Activated T-helper 17 cell treated with anti-CD3 and anti-CD28 coated beads, Interleukin-2, amount 50 U/mL, for 72 hours (primary cell): ENCODE data around the gene NUDT3. TPM values are rescaled to one million over a fixed set of nuclear protein-coding genes. Genes with fewer than 3 reads are reported as not detected.
"Not testable (repeated sequence)": the region's sequence is repeated elsewhere in the genome, so short reads cannot be mapped to it uniquely, and the experiment has no call there.

Experiments used
- ATAC-seq: fragments of 150-1000 bp; cut with Tn5 transposase; replicated peaks from 2 replicates; pipeline ENCODE4 v1.10.0; 2021; ENCODE audit warnings: mild to moderate bottlenecking, moderate library complexity
- H3K27ac Mint-ChIP-seq: one replicate; pipeline ENCODE4 v1.8.0; 2022; ENCODE audit warnings: mixed read lengths
- H3K27me3 Mint-ChIP-seq: one replicate; pipeline ENCODE4 v1.8.0; 2022; ENCODE audit warnings: mixed read lengths
- H3K36me3 Mint-ChIP-seq: one replicate; pipeline ENCODE4 v1.8.0; 2022; ENCODE audit warnings: low read depth, mild to moderate bottlenecking, mixed read lengths
- H3K4me1 Mint-ChIP-seq: one replicate; pipeline ENCODE4 v1.8.0; 2022; ENCODE audit warnings: mixed read lengths
- H3K4me3 Mint-ChIP-seq: one replicate; pipeline ENCODE4 v1.8.0; 2022; ENCODE audit warnings: mild to moderate bottlenecking, mixed read lengths
- H3K9me3 Mint-ChIP-seq: one replicate; pipeline ENCODE4 v1.8.0; 2022; ENCODE audit warnings: mixed read lengths
- total RNA-seq, 2 donors: library from RNA; stranded (reverse); gene quantifications; one replicate each; pipeline ENCODE4 v1.2.3, GENCODE V29; 2022

Gene NUDT3
- total RNA-seq, 2 donors from 2014 or later = 7.9 to 12.8 TPM

- H3K9me3 Mint-ChIP-seq = no peaks in the 10 kb centered on the region
- no peaks in the 10 kb centered on the region for H3K27me3 Mint-ChIP-seq
- H3K27ac Mint-ChIP-seq = no peak overlapping the region
- no peak for ATAC-seq
- peaks cover 16% of the 10 kb centered on the region for H3K4me1 Mint-ChIP-seq
- peaks cover 33% of the 10 kb centered on the region for H3K36me3 Mint-ChIP-seq
- H3K4me3 Mint-ChIP-seq = no peak overlapping the region
These were observed 58.6 kb downstream of the NUDT3 start for GRCh38 chr6:34333858-34334257.

GRCh38 chr6:34332251-34333198, 59.9 kb downstream of the NUDT3 start:
- peak overlapping the region; percentile 7 for H3K27ac Mint-ChIP-seq
- ATAC-seq = no peak
- peaks cover 33% of the 10 kb centered on the region for H3K36me3 Mint-ChIP-seq
- H3K9me3 Mint-ChIP-seq = no peaks in the 10 kb centered on the region
- H3K4me3 Mint-ChIP-seq = no peak overlapping the region
- H3K4me1 Mint-ChIP-seq = peaks cover 9% of the 10 kb centered on the region
- H3K27me3 Mint-ChIP-seq = no peaks in the 10 kb centered on the region

DNA sequence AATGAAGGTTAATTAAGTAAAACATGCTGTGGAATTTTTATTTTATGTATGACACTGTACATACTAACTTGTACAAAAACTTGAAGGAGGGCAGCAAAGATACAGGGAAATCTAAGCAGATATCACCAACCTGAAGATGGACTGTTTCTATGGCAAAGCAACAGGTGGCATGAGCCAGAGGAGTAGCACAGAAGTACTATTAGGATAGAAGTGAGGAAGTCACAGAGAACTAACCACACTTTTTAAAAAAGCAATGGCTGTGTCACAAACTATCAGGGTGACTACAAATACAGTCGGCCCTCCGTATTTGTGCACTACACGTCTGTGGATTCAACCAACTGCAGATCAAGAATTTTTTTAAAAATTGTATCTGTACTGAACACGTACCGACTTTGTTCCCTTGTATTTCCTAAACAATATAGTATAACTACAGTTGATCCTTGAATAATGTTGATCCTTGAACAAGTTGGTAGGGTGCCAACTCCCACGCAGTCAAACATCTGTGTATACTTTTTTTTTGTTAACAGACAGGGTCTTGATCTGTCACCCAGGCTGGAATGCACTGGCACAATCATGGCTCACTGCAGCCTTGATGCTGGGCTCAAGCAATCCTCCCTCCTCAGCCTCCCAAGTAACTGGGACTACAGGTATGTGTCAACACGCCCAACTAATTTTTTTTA, 61.0 kb downstream of the NUDT3 start:
- H3K4me3 Mint-ChIP-seq = no peak overlapping the region
- no peaks in the 10 kb centered on the region for H3K27me3 Mint-ChIP-seq
- H3K4me1 Mint-ChIP-seq = peaks cover 7% of the 10 kb centered on the region
- H3K36me3 Mint-ChIP-seq = peaks cover 27% of the 10 kb centered on the region
- H3K27ac Mint-ChIP-seq = no peak overlapping the region
- H3K9me3 Mint-ChIP-seq = no peaks in the 10 kb centered on the region
- ATAC-seq = no peak

GRCh38 chr6:34329814-34330213, 62.7 kb downstream of the NUDT3 start:
- H3K4me1 Mint-ChIP-seq, H3K4me3 Mint-ChIP-seq, H3K27ac Mint-ChIP-seq, ATAC-seq, H3K9me3 Mint-ChIP-seq, H3K27me3 Mint-ChIP-seq: not testable (repeated sequence)
- peaks cover 20% of the 10 kb centered on the region for H3K36me3 Mint-ChIP-seq

DNA sequence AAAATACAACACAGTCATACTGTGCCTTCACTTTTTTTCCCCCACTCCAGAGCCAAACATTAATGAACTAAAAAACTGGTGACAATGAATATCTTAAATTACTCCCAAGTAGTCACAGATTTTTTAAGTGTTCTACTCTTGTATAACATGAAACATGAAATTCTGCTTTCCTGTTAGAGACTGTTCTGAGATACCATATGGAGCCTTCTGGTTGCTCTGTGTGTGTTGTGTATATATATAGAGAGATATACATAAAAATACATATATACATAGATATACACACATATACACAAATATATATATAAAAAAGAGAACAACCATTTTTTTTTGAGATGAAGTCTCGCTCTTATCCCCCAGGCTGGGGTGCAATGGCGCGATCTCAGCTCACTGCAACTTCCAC, 63.5 kb downstream of the NUDT3 start:
- H3K36me3 Mint-ChIP-seq = peaks cover 11% of the 10 kb centered on the region
- no peak overlapping the region for H3K4me3 Mint-ChIP-seq
- H3K9me3 Mint-ChIP-seq = no peaks in the 10 kb centered on the region
- no peak overlapping the region for H3K27ac Mint-ChIP-seq
- ATAC-seq = no peak
- no peaks in the 10 kb centered on the region for H3K27me3 Mint-ChIP-seq
- H3K4me1 Mint-ChIP-seq = peaks cover 5% of the 10 kb centered on the region

DNA sequence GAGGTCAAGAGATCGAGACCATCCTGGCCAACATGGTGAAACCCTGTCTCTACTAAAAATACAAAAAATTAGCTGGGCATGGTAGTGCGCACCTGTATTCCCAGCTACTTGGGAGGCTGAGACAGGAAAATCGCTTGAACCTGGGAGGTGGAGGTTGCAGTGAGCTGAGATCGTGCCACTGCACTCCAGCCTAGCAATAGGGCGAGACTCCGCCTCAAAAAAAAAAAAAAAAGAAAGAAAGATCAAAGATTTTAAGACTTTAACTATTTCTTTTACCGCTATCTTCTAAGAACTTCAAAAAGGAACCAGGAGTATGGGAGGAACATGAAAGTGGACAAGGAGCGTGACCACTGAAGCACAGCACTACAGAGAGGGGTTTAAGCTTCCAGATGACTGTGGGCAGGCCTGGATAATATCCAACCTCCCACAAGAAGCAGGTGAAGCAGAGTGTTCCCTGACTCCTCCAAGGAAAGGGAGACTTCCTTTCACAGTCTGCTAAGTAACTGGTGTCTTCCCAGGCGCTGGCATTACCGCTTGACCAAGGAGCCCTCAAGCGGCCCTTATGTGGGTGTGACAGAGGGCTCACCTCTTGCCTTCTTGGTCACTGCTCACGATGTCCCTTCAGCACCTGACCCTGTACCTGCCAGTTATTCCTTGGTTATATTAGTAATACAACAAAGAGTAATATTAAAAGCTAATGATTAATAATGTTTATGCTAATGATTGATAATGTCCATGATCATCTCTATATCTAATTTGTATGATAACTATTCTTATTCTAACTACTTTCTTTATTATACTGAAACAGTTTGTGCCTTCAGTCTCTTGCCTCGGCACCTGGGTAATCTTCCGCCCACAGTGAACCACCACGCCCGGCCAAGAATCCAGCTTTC, 64.9 kb downstream of the NUDT3 start:
- peaks cover 11% of the 10 kb centered on the region for H3K36me3 Mint-ChIP-seq
- H3K27me3 Mint-ChIP-seq, H3K4me3 Mint-ChIP-seq, H3K9me3 Mint-ChIP-seq, H3K27ac Mint-ChIP-seq, ATAC-seq, H3K4me1 Mint-ChIP-seq: not testable (repeated sequence)

DNA sequence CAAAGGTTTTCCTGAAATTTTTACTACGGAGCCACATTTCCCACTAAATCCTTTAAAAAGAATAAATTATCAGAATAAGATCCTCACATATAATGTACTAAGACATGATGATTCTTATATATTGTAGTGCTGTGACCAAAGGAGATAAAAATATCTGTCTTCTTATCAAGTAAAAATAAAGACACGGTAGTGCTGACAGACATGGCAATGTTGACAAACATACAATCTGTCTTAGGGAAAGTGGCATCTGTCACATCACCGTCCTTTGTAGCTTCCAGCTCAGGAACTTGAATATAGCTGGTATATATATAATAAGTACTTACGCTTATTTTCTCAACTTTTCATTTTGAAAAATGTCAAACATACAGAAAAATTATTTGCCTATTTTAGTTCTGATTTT, 66.8 kb downstream of the NUDT3 start:
- Mint-ChIP-seq H3K4me3 (no peak overlapping the region), H3K4me1 (no peaks in the 10 kb centered on the region), H3K9me3 (no peaks in the 10 kb centered on the region), H3K27me3 (no peaks in the 10 kb centered on the region), H3K27ac (no peak overlapping the region), H3K36me3 (peaks cover 5% of the 10 kb centered on the region)
- ATAC-seq = no peak

DNA sequence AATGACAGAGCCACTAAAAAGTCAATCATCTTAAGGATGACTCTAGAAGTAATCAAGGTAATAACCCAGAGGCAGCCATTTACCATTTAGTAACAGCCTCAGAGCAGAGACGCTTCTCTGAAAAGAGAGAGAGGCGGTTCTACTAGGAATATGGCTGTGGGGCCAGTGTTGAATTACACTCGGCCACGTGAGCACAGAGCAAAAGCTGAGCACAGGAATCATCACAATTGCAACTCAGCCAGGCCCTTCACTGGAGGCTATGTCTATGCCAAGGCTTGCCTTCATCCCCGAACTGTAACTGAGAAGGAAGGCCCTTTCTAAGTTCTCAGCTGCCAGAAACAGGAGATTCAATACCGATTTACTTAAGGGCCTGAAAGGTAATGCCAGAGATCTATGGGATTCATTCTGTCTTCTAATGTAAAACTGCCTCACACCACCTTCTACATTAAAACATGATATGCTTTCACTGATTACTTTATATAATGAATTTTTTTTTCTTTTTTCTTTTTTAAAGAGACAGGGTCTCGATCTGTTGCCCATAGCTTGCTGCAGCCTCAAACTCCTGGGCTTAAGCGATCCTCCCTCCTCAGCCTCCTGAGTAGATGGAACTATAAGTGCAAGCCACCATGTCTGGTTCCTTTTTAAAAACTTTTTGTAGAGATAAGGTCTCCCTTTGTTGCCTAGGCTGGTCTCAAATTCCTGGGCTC, 67.6 kb downstream of the NUDT3 start:
- Mint-ChIP-seq H3K27ac (no peak overlapping the region), H3K36me3 (peaks cover 5% of the 10 kb centered on the region), H3K4me1 (no peaks in the 10 kb centered on the region), H3K4me3 (no peak overlapping the region), H3K9me3 (no peaks in the 10 kb centered on the region), H3K27me3 (no peaks in the 10 kb centered on the region)
- ATAC-seq = no peak

DNA sequence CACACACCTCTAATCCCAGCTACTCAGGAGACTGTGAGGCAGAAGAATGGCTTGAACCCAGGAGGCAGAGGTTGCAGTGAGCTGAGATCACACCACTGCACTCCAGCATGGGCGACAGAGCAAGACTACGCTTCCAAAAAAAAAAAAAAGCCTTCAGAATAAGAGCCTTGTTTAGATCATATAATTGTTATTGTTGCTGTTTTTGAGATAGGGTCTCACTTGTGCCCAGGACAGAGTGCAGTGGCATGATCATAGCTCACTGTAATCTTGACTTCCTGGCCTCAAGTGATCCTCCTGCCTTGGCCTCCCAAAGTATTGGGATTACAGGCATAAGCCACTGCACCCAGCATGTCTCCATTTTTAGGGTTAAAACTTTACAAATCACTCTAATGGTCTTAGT, 68.2 kb downstream of the NUDT3 start:
- not testable (repeated sequence) for H3K27ac Mint-ChIP-seq, H3K9me3 Mint-ChIP-seq, H3K4me3 Mint-ChIP-seq, H3K27me3 Mint-ChIP-seq, H3K4me1 Mint-ChIP-seq, ATAC-seq, H3K36me3 Mint-ChIP-seq

DNA sequence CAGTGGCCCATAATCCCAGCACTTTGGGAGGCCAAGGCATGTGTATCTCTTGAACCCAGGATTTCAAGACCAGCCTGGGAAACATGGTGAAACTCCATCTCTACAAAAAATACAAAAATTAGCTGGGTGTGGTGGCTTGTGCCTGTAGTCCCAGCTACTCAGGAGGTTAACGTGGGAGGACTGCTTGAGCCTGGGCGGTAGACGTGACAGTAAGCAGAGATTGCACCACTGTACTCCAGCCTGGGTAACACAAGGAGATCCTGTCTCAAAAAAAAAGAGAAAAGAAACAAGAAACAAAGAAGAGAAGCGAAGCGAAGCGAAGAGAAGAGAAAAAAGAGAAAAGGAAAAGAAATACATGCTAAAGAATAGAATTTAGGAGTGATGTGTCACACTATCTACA, 69.2 kb downstream of the NUDT3 start:
- H3K4me3 Mint-ChIP-seq = no peak overlapping the region
- H3K27me3 Mint-ChIP-seq = no peaks in the 10 kb centered on the region
- no peaks in the 10 kb centered on the region for H3K4me1 Mint-ChIP-seq
- peak overlapping the region; percentile 69 for H3K27ac Mint-ChIP-seq
- no peaks in the 10 kb centered on the region for H3K9me3 Mint-ChIP-seq
- no peak for ATAC-seq
- H3K36me3 Mint-ChIP-seq = peaks cover 5% of the 10 kb centered on the region

DNA sequence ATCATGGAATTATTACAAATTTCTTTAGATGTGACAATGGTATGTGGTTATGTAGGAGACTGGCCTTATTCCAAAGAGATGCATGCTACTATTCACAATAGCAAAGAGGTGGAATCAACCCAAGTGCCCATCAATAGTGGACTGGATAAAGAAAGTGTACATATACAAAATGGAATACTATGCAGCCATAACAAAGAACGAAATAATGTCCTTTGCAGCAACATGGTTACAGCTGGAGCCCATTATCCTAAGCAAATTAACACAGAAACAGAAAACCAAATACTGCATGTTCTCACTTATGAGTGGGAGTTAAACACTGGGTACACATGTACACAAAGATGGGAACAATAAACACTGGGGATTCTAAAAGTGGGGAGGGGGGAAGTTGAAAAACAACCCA, 69.7 kb downstream of the NUDT3 start:
- ATAC-seq = no peak
- Mint-ChIP-seq H3K27ac (no peak overlapping the region), H3K4me1 (no peaks in the 10 kb centered on the region), H3K9me3 (no peaks in the 10 kb centered on the region), H3K27me3 (no peaks in the 10 kb centered on the region), H3K4me3 (no peak overlapping the region), H3K36me3 (peaks cover 5% of the 10 kb centered on the region)

DNA sequence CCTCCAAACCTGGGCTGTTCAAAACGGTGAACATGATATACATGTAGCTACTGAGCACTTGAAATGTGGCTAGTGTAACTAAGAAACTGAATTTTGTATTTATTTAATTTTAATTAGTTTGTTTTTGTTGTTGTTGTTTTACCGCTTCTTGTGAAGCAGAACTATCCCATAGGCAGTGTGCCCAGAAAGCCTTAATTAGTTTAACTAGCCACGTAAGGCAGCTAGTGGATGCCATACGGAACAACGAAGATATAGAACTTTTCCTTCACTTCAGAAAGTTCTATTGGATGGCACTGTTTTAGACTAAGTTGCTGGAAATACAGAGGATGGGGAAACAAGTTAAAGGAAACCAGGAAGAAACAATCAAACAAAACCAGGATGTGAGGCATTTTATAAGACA, 70.6 kb downstream of the NUDT3 start:
- Mint-ChIP-seq H3K36me3 (peaks cover 5% of the 10 kb centered on the region), H3K4me3 (no peak overlapping the region), H3K4me1 (peaks cover 6% of the 10 kb centered on the region), H3K9me3 (no peaks in the 10 kb centered on the region), H3K27me3 (no peaks in the 10 kb centered on the region), H3K27ac (no peak overlapping the region)
- ATAC-seq = no peak

DNA sequence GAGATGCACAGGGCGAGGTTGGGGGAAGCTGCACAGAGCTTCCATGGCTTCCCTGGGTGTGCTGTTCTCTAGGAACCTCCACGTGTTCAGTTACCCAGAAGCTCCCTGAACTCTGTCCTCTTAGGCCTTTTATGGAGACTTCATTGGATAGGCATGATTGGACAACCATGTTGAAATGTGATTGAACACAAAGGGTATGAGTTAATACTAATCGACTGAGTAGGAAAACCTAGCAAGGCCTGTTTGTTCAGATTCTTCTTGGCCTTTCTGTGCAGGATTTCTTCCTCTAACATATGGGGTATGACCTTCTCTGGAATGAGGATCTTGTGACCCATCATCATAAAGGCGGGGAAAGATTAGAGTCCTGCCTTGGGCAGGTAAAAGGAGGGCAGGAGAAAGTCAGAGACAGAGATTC, 73.0 kb downstream of the NUDT3 start:
- H3K4me1 Mint-ChIP-seq = peaks cover 19% of the 10 kb centered on the region
- H3K36me3 Mint-ChIP-seq = peaks cover 5% of the 10 kb centered on the region
- H3K27ac Mint-ChIP-seq = no peak overlapping the region
- ATAC-seq = no peak
- H3K27me3 Mint-ChIP-seq = no peaks in the 10 kb centered on the region
- H3K9me3 Mint-ChIP-seq = no peaks in the 10 kb centered on the region
- H3K4me3 Mint-ChIP-seq = no peak overlapping the region
